Inflammatory macrophage treated with lipopolysaccharide for 4 hours (primary cell): Measurements from ENCODE around the gene SMAP1.

ENCODE experiments used
- DNase-seq: peaks from one replicate; pipeline ENCODE4 v3.0.0-alpha.2; 2020

The SMAP1 gene

GRCh38 chr6:70903665-70904452 lies 236.2 kb downstream of the SMAP1 start:
- DNase-seq = no peak

- no peak for DNase-seq
Observed at GRCh38 chr6:70905742-70906141, 238.1 kb downstream of the SMAP1 start.
